HEK293 (cell line): ENCODE measurements around the gene VEPH1.

Experiments used
- CTCF ChIA-PET: fragments of 350-600 bp; formaldehyde crosslinking; extraction: SDS; loops from one replicate; lab custom pipeline; 2021; ENCODE audit warnings: antibody characterized with exemption; lab: Yijun Ruan, JAX
- POLR2A ChIA-PET: fragments of 300-600 bp; formaldehyde crosslinking; extraction: SDS; loops from one replicate; lab custom pipeline; 2020; ENCODE audit warnings: antibody characterized with exemption, inconsistent platforms; lab: Yijun Ruan, JAX
- H3K27ac ChIP-seq: fragments of 200-500 bp; sonication (Bioruptor generic); 2 replicates; pipeline ENCODE4 v1.5.1; 2014; ENCODE audit warnings: low read depth, low read length, control low read depth, inconsistent platforms; ENCODE audit errors: extremely low read depth
- H3K36me3 ChIP-seq, 2 experiments: fragments of 200-500 bp in 1 of 2; sonication (Bioruptor generic) in 1 of 2; 1 replicate in 1 of 2; 2 replicates in 1 of 2; pipeline ENCODE4 v1.5.1; 2014 to 2017; ENCODE audit warnings: inconsistent platforms in 2 of 2, low read length in 2 of 2; ENCODE audit not compliant: control insufficient read depth in 2 of 2, insufficient read depth in 1 of 2
- H3K4me1 ChIP-seq: fragments of 200-500 bp; sonication (Bioruptor generic); 2 replicates; pipeline ENCODE4 v1.5.1; 2014; ENCODE audit warnings: mild to moderate bottlenecking, low read length, inconsistent platforms; ENCODE audit not compliant: control insufficient read depth, insufficient read depth
- H3K4me3 ChIP-seq: 2 replicates; pipeline ENCODE4 v1.5.1; 2011; ENCODE audit warnings: low read depth, mild to moderate bottlenecking, control low read depth, low read length, moderate library complexity
- H3K9me3 ChIP-seq: fragments of 200-500 bp; sonication (Bioruptor generic); 2 replicates; pipeline ENCODE4 v1.5.1; 2014; ENCODE audit warnings: low read depth, low read length, inconsistent platforms; ENCODE audit not compliant: control insufficient read depth, insufficient read depth
- BCL6B ChIP-seq: fragments of 450-650 bp; formaldehyde crosslinking; IDR thresholded peaks from 2 replicates; pipeline ENCODE4 v1.5.1; 2017; ENCODE audit warnings: missing biosample characterization, missing genetic modification characterization
- EGR2 ChIP-seq: fragments of 450-650 bp; formaldehyde crosslinking; IDR thresholded peaks from 2 replicates; pipeline ENCODE4 v1.5.1; 2016; ENCODE audit warnings: low read depth, missing biosample characterization, missing genetic modification characterization
- PRDM4 ChIP-seq: fragments of 450-650 bp; formaldehyde crosslinking; IDR thresholded peaks from 2 replicates; pipeline ENCODE4 v1.5.1; 2017; ENCODE audit warnings: missing biosample characterization, missing genetic modification characterization
- ZBTB1 ChIP-seq: fragments of 450-650 bp; formaldehyde crosslinking; IDR thresholded peaks from 2 replicates; pipeline ENCODE4 v1.5.1; 2016; ENCODE audit warnings: missing biosample characterization, missing genetic modification characterization
- ZBTB48 ChIP-seq: fragments of 450-650 bp; formaldehyde crosslinking; IDR thresholded peaks from 2 replicates; pipeline ENCODE4 v1.5.1; 2016; ENCODE audit warnings: missing biosample characterization, missing genetic modification characterization
- ZFHX2 ChIP-seq: fragments of 450-650 bp; formaldehyde crosslinking; conservative IDR thresholded peaks from 2 replicates; pipeline ENCODE4 v1.5.1; 2016; ENCODE audit warnings: missing biosample characterization, missing genetic modification characterization
- ZNF157 ChIP-seq: fragments of 450-650 bp; formaldehyde crosslinking; IDR thresholded peaks from 2 replicates; pipeline ENCODE4 v1.5.1; 2016; ENCODE audit warnings: missing biosample characterization, missing genetic modification characterization
- ZNF175 ChIP-seq: fragments of 450-650 bp; formaldehyde crosslinking; IDR thresholded peaks from 2 replicates; pipeline ENCODE4 v1.5.1; 2016; ENCODE audit warnings: missing biosample characterization, missing genetic modification characterization
- ZNF404 ChIP-seq: fragments of 450-650 bp; formaldehyde crosslinking; IDR thresholded peaks from 2 replicates; pipeline ENCODE4 v1.5.1; 2017; ENCODE audit warnings: missing biosample characterization, missing genetic modification characterization
- ZNF488 ChIP-seq: fragments of 450-650 bp; formaldehyde crosslinking; IDR thresholded peaks from 2 replicates; pipeline ENCODE4 v1.5.1; 2016; ENCODE audit warnings: missing biosample characterization, missing genetic modification characterization
- ZNF560 ChIP-seq: fragments of 450-650 bp; formaldehyde crosslinking; IDR thresholded peaks from 2 replicates; pipeline ENCODE4 v1.5.1; 2017; ENCODE audit warnings: missing biosample characterization, missing genetic modification characterization, borderline replicate concordance
- ZNF692 ChIP-seq: fragments of 450-650 bp; formaldehyde crosslinking; IDR thresholded peaks from 2 replicates; pipeline ENCODE4 v1.5.1; 2016; ENCODE audit warnings: missing biosample characterization, missing genetic modification characterization
- ZNF707 ChIP-seq: fragments of 450-650 bp; formaldehyde crosslinking; IDR thresholded peaks from 2 replicates; pipeline ENCODE4 v1.5.1; 2016; ENCODE audit warnings: missing biosample characterization, missing genetic modification characterization
- ZNF747 ChIP-seq: fragments of 450-650 bp; formaldehyde crosslinking; IDR thresholded peaks from 2 replicates; pipeline ENCODE4 v1.5.1; 2016; ENCODE audit warnings: missing biosample characterization, missing genetic modification characterization
- ZNF76 ChIP-seq: fragments of 450-650 bp; formaldehyde crosslinking; IDR thresholded peaks from 2 replicates; pipeline ENCODE4; 2016; ENCODE audit warnings: low read depth, missing biosample characterization, missing genetic modification characterization, borderline replicate concordance
- TF ChIP-seq, protein P1 (sequence below): fragments of 450-650 bp; formaldehyde crosslinking; conservative IDR thresholded peaks from 2 replicates; pipeline ENCODE4 v1.5.1; 2016; ENCODE audit warnings: low read depth, missing biosample characterization, missing genetic modification characterization
- TF ChIP-seq, protein P2 (sequence below): fragments of 450-650 bp; formaldehyde crosslinking; IDR thresholded peaks from 2 replicates; pipeline ENCODE4; 2016; ENCODE audit warnings: missing biosample characterization, missing genetic modification characterization

VEPH1 gene

GRCh38 chr3:157508461-157508860 lies 5.2 kb upstream of the VEPH1 start (continued):
- TF ChIP-seq, protein P1, sequence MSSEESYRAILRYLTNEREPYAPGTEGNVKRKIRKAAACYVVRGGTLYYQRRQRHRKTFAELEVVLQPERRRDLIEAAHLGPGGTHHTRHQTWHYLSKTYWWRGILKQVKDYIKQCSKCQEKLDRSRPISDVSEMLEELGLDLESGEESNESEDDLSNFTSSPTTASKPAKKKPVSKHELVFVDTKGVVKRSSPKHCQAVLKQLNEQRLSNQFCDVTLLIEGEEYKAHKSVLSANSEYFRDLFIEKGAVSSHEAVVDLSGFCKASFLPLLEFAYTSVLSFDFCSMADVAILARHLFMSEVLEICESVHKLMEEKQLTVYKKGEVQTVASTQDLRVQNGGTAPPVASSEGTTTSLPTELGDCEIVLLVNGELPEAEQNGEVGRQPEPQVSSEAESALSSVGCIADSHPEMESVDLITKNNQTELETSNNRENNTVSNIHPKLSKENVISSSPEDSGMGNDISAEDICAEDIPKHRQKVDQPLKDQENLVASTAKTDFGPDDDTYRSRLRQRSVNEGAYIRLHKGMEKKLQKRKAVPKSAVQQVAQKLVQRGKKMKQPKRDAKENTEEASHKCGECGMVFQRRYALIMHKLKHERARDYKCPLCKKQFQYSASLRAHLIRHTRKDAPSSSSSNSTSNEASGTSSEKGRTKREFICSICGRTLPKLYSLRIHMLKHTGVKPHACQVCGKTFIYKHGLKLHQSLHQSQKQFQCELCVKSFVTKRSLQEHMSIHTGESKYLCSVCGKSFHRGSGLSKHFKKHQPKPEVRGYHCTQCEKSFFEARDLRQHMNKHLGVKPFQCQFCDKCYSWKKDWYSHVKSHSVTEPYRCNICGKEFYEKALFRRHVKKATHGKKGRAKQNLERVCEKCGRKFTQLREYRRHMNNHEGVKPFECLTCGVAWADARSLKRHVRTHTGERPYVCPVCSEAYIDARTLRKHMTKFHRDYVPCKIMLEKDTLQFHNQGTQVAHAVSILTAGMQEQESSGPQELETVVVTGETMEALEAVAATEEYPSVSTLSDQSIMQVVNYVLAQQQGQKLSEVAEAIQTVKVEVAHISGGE (tag by site-specific recombination): no peak
- TF ChIP-seq EGR2 (tag by site-specific recombination) (no peak), ZFHX2 (tag by site-specific recombination) (no peak), ZNF560 (no peak), ZBTB1 (tag by site-specific recombination) (no peak), ZBTB48 (tag by site-specific recombination) (no peak)

GRCh38 chr3:157501863-157502262 lies 1.4 kb downstream of the VEPH1 start:
- Histone ChIP-seq H3K4me3 (no peak overlapping the region), H3K36me3 (no peaks in the 10 kb centered on the region), H3K9me3 (no peaks in the 10 kb centered on the region), H3K4me1 (no peaks in the 10 kb centered on the region), H3K27ac (no peak overlapping the region)
- CTCF ChIA-PET: no interaction called here
- POLR2A ChIA-PET: no interaction called here
- TF ChIP-seq ZNF76 (tag by site-specific recombination) (no peak), ZNF404 (no peak), ZNF692 (tag by site-specific recombination) (no peak), ZNF157 (tag by site-specific recombination) (no peak), ZNF747 (tag by site-specific recombination) (no peak), ZNF488 (tag by site-specific recombination) (no peak), ZNF175 (tag by site-specific recombination) (no peak), BCL6B (tag by site-specific recombination) (no peak), ZNF707 (tag by site-specific recombination) (no peak), PRDM4 (tag by site-specific recombination) (no peak)
- TF ChIP-seq, protein P2, sequence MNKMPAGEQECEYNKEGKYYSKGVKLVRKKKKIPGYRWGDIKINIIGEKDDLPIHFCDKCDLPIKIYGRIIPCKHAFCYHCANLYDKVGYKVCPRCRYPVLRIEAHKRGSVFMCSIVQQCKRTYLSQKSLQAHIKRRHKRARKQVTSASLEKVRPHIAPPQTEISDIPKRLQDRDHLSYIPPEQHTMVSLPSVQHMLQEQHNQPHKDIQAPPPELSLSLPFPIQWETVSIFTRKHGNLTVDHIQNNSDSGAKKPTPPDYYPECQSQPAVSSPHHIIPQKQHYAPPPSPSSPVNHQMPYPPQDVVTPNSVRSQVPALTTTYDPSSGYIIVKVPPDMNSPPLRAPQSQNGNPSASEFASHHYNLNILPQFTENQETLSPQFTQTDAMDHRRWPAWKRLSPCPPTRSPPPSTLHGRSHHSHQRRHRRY (tag by site-specific recombination): no peak
